KMS-11 (cell line): Measurements from ENCODE around the gene CTNNA1.
"Not testable (repeated sequence)": the region's sequence is repeated elsewhere in the genome, so short reads cannot be mapped to it uniquely, and the experiment has no call there.

Experiments used
- H2AFZ ChIP-seq: fragments of 200-600 bp; sonication (generic); 2 replicates; pipeline ENCODE4 v1.6.1; 2016; ENCODE audit warnings: antibody characterized with exemption, mixed run types, low read depth
- H3K27ac ChIP-seq: fragments of 200-600 bp; sonication (generic); 2 replicates; pipeline ENCODE4 v1.6.1; 2016; ENCODE audit warnings: mild to moderate bottlenecking, mixed run types
- H3K27me3 ChIP-seq: fragments of 200-600 bp; sonication (generic); 2 replicates; pipeline ENCODE4 v1.6.1; 2017; ENCODE audit warnings: mild to moderate bottlenecking, low read depth, mixed run types, moderate library complexity; ENCODE audit not compliant: insufficient read depth
- H3K36me3 ChIP-seq: fragments of 200-600 bp; sonication (generic); 2 replicates; pipeline ENCODE4 v1.6.1; 2017; ENCODE audit warnings: mild to moderate bottlenecking, mixed run types; ENCODE audit not compliant: insufficient read depth
- H3K4me1 ChIP-seq: fragments of 200-600 bp; sonication (generic); 2 replicates; pipeline ENCODE4 v1.6.1; 2016; ENCODE audit warnings: mild to moderate bottlenecking, low read depth, mixed run types; ENCODE audit not compliant: poor library complexity, severe bottlenecking
- H3K4me2 ChIP-seq: fragments of 200-600 bp; sonication (generic); 2 replicates; pipeline ENCODE4 v1.7.0; 2016; ENCODE audit warnings: mild to moderate bottlenecking, mixed run types
- H3K4me3 ChIP-seq: fragments of 200-600 bp; sonication (generic); IDR thresholded peaks from 2 replicates; pipeline ENCODE4 v1.6.1; 2017; ENCODE audit warnings: low read depth, low read length, mixed read lengths; ENCODE audit not compliant: insufficient read depth
- H3K79me2 ChIP-seq: fragments of 200-600 bp; sonication (generic); 2 replicates; pipeline ENCODE4 v1.6.1; 2016; ENCODE audit warnings: low read depth, mixed run types; ENCODE audit not compliant: insufficient read depth
- H3K9ac ChIP-seq: fragments of 200-600 bp; sonication (generic); 2 replicates; pipeline ENCODE4 v1.6.1; 2016; ENCODE audit warnings: mild to moderate bottlenecking, mixed run types
- H4K20me1 ChIP-seq: fragments of 200-600 bp; sonication (generic); 2 replicates; pipeline ENCODE4 v1.6.1; 2016; ENCODE audit warnings: mild to moderate bottlenecking, mixed run types; ENCODE audit not compliant: insufficient read depth
- TF ChIP-seq, protein P1 (sequence below): fragments of 200-600 bp; sonication (generic); conservative IDR thresholded peaks from 2 replicates; pipeline ENCODE4 v1.6.1; 2017; ENCODE audit warnings: low read depth, mild to moderate bottlenecking, antibody characterized with exemption, low read length, moderate library complexity, mixed read lengths

CTNNA1 gene

DNA sequence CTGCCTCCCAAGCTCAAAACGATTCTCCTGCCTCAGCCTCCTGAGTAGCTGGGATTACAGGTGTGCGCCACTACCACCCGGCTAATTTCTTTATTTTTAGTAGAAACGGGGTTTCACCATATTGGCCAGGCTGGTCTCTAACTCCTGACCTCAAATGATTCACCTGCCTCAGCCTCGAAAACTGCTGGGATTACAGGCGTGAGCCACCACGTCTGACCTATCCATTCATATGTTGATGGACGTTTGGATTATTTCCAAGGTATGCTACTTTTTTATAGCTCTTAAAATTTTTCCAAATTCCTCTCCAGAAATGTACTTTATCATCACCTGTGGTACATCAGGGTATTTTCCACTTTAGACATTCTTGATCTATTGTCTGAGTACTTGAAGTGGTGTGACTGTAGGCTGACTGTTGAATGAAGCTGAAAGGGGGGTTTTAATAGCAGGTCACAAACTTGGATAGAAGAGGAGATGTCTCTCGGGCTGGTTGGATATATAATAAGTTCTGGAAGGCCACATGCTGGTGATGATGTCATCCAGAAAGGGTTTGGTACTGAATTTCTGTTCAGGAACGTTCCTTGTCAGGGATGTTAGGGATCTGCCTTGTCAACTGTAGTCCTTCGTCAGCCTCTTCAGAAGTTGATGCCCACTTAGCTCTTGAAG lies 7.4 kb downstream of the CTNNA1 start:
- Histone ChIP-seq H4K20me1 (no peaks in the 10 kb centered on the region), H3K79me2 (peaks cover 27% of the 10 kb centered on the region; the same call in 1 of the 2 replicates), H3K36me3 (no peaks in the 10 kb centered on the region), H3K9ac (no peak overlapping the region), H2AFZ (no peak overlapping the region), H3K27me3 (no peaks in the 10 kb centered on the region), H3K27ac (no peak overlapping the region), H3K4me1 (peaks cover 15% of the 10 kb centered on the region), H3K4me3 (no peak overlapping the region), H3K4me2 (no peak overlapping the region)
- TF ChIP-seq, protein P1, sequence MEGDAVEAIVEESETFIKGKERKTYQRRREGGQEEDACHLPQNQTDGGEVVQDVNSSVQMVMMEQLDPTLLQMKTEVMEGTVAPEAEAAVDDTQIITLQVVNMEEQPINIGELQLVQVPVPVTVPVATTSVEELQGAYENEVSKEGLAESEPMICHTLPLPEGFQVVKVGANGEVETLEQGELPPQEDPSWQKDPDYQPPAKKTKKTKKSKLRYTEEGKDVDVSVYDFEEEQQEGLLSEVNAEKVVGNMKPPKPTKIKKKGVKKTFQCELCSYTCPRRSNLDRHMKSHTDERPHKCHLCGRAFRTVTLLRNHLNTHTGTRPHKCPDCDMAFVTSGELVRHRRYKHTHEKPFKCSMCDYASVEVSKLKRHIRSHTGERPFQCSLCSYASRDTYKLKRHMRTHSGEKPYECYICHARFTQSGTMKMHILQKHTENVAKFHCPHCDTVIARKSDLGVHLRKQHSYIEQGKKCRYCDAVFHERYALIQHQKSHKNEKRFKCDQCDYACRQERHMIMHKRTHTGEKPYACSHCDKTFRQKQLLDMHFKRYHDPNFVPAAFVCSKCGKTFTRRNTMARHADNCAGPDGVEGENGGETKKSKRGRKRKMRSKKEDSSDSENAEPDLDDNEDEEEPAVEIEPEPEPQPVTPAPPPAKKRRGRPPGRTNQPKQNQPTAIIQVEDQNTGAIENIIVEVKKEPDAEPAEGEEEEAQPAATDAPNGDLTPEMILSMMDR: no peak

DNA sequence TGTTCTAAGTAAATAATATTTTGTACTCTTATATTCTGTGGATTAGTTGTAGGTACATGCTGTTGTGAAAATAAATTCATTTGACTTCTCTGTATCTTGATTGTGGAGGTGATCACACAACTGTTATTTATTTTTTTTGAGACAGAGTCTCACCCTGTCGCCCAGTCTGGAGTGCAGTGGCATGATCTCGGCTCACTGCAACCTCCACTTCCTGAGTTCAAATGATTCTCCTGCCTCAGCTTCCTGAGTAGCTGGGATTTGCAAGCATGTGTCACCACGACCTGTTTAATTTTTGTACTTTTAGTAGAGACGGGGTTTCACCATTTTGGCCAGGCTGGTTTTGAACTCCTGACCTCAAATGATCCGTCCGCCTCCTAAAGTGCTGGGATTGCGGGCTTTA lies 7.9 kb downstream of the CTNNA1 start:
- H3K4me1 ChIP-seq: peaks cover 15% of the 10 kb centered on the region
- not testable (repeated sequence) for H3K36me3 ChIP-seq, H3K27ac ChIP-seq, H3K27me3 ChIP-seq, H3K9ac ChIP-seq, H3K4me2 ChIP-seq, H2AFZ ChIP-seq, H3K4me3 ChIP-seq, H4K20me1 ChIP-seq
- H3K79me2 ChIP-seq: peaks cover 27% of the 10 kb centered on the region; the same call in 1 of the 2 replicates

DNA sequence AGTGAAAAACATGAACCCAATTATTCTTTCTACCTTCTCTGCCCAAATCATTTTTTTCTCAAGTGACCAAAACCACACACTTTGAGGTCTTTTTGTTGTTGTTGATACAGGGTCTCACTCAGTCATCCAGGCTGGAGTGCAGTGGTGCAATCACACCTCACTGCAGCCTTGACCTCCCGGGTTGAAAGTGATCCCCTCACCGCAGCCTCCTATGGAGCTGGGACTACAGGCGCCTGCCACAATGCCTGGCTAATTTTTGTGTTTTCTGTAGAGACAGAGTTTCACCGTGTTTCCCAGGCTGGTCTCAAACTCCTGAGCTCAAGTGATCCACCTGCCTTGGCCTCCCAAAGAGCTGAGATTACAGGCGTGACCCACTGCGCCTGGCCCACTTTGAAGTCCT lies 8.4 kb downstream of the CTNNA1 start:
- not testable (repeated sequence) for H4K20me1 ChIP-seq, H3K4me3 ChIP-seq, H3K36me3 ChIP-seq, H3K9ac ChIP-seq, H3K4me2 ChIP-seq, H3K27ac ChIP-seq, H3K27me3 ChIP-seq, H2AFZ ChIP-seq
- Histone ChIP-seq H3K79me2 (peaks cover 27% of the 10 kb centered on the region; the same call in 1 of the 2 replicates), H3K4me1 (peaks cover 12% of the 10 kb centered on the region)

GRCh38 chr5:138762110-138762509 lies 8.9 kb downstream of the CTNNA1 start:
- Histone ChIP-seq H3K9ac (no peak overlapping the region), H2AFZ (no peak overlapping the region), H3K36me3 (no peaks in the 10 kb centered on the region), H3K79me2 (peaks cover 27% of the 10 kb centered on the region; the same call in 1 of the 2 replicates), H3K4me1 (peaks cover 8% of the 10 kb centered on the region), H3K27me3 (no peaks in the 10 kb centered on the region), H3K4me2 (no peak overlapping the region), H3K27ac (no peak overlapping the region), H3K4me3 (no peak overlapping the region), H4K20me1 (no peaks in the 10 kb centered on the region)
- TF ChIP-seq, protein P1: no peak

GRCh38 chr5:138763037-138763778 lies 10.0 kb downstream of the CTNNA1 start:
- Histone ChIP-seq H3K79me2 (peaks cover 25% of the 10 kb centered on the region; the same call in 1 of the 2 replicates), H3K4me3 (no peak overlapping the region), H3K27ac (no peak overlapping the region), H3K27me3 (no peaks in the 10 kb centered on the region), H3K4me1 (no peaks in the 10 kb centered on the region), H2AFZ (no peak overlapping the region), H3K4me2 (no peak overlapping the region), H4K20me1 (no peaks in the 10 kb centered on the region), H3K9ac (no peak overlapping the region), H3K36me3 (no peaks in the 10 kb centered on the region)
- TF ChIP-seq, protein P1: no peak
